Measurements from ENCODE around the gene PRR13.
"Not testable (repeated sequence)": the region's sequence is repeated elsewhere in the genome, so short reads cannot be mapped to it uniquely, and the experiment has no call there.

Gene PRR13

DNA sequence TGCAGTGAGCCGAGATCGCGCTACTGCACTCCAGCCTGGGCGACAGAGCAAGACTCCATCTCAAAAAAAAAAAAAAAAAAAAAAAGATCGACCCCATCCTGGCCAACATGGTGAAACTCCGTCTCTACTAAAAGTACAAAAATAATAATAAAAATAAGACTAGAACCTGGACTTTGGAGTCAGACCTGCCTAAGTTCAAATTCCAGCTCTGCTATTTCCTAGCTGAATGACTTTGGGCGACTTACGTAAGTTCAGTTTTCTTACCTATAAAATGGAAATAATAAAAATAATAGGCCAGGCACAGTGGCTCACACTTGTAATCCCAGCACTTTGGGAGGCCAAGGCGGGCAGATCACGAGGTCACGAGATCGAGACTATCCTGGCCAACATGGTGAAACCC is 19.3 kb upstream of the PRR13 start:
- H3K9ac ChIP-seq (ENCODE audit: low read length); H3K27ac ChIP-seq (ENCODE audit: low read length); H3K9me3 ChIP-seq (ENCODE audit: control insufficient read depth, low read depth, low read length); H3K4me3 ChIP-seq (ENCODE audit: low read length); H3K4me1 ChIP-seq (ENCODE audit: control insufficient read depth, low read depth, low read length); H3K27me3 ChIP-seq (ENCODE audit: control insufficient read depth, insufficient read depth, low read length); H3K36me3 ChIP-seq (ENCODE audit: control insufficient read depth, low read depth, low read length): not testable (repeated sequence)

DNA sequence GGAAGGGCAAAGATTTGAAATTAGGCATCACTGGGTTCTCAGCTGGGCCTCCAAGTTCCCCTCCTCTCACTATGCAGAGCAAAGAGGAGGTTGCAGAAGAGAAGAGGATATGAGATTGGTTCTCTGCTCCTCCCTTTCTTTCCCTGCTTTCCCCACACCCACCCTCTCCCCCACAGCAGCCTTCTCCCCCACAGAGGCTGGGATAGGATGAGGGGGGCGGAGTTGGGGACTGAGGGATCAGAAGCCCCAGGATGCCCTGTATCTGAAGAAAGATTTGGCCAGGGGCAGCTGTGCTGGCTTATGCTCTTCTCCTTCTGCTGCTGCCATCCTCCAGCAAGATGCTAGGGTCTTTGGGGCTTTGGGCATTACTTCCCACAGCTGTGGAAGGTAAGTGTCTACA is 17.9 kb upstream of the PRR13 start, which contains the start of gene AMHR2:
TSS of gene AMHR2 (plus strand) at position 259 of the 400 bp plus-strand sequence. CDS start at position 339, 80 bp downstream.
- Histone ChIP-seq H3K4me1 (ENCODE audit: control insufficient read depth, low read depth, low read length) (peaks cover 7% of the 10 kb centered on the region), H3K4me3 (ENCODE audit: low read length) (no peak within 1 kb of the TSS), H3K27ac (ENCODE audit: low read length) (no peak within 1 kb of the TSS), H3K27me3 (ENCODE audit: control insufficient read depth, insufficient read depth, low read length) (no peaks in the 10 kb centered on the region), H3K36me3 (ENCODE audit: control insufficient read depth, low read depth, low read length) (no peaks in the 10 kb centered on the region), H3K9ac (ENCODE audit: low read length) (no peak within 1 kb of the TSS), H3K9me3 (ENCODE audit: control insufficient read depth, low read depth, low read length) (no peaks in the 10 kb centered on the region)

DNA sequence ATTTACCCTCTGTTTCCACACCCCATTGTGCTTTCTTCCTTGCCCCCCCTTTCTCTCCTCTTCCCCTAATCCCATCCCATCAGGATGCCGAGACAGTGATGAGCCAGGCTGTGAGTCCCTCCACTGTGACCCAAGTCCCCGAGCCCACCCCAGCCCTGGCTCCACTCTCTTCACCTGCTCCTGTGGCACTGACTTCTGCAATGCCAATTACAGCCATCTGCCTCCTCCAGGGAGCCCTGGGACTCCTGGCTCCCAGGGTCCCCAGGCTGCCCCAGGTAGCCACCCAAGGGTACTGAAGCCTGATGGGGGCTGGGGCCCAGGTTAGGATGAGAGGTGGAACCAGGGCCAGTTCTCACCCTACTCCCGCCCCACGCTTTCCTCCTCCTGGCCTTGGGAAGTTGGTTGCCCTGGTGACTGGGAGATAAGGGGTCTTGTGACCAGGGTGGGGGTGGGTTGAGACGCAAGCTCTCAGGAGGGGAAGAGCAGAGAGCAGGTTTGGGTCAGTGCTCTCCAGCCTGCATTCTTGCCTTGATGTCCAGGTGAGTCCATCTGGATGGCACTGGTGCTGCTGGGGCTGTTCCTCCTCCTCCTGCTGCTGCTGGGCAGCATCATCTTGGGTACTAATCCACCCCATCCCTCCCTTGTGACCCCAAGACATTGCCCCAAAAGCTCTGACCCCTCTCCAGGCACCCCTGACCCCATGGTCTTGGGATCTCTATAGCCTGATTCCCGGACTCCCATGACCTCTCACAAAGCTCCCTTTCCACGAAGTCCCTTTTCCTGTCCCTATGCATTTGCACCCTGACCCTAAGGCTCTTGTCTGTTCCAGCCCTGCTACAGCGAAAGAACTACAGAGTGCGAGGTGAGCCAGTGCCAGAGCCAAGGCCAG is 16.7 kb upstream of the PRR13 start:
- Histone ChIP-seq H3K4me1 (ENCODE audit: control insufficient read depth, low read depth, low read length) (peaks cover 7% of the 10 kb centered on the region), H3K9me3 (ENCODE audit: control insufficient read depth, low read depth, low read length) (no peaks in the 10 kb centered on the region), H3K36me3 (ENCODE audit: control insufficient read depth, low read depth, low read length) (no peaks in the 10 kb centered on the region), H3K9ac (ENCODE audit: low read length) (no peak overlapping the region), H3K27me3 (ENCODE audit: control insufficient read depth, insufficient read depth, low read length) (no peaks in the 10 kb centered on the region), H3K27ac (ENCODE audit: low read length) (no peak overlapping the region), H3K4me3 (ENCODE audit: low read length) (no peak overlapping the region)

DNA sequence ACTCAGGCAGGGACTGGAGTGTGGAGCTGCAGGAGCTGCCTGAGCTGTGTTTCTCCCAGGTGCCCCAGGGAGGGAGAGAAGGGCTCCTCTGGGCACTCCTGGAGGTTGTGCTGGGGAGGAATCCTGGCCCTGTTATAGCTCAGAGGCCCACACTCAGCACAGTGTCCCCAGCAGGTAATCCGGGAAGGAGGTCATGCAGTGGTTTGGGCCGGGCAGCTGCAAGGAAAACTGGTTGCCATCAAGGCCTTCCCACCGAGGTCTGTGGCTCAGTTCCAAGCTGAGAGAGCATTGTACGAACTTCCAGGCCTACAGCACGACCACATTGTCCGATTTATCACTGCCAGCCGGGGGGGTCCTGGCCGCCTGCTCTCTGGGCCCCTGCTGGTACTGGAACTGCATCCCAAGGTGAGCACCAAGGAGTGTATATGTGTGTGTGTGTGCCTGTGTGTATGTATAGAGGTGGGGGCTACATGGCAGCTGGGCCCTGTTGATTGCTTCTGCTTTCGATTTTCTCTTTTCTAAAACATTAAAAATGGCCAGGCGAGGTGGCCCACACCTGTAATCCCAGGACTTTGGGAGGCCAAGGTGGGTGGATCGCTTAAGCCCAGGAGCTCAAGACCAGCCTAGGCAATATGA is 15.9 kb upstream of the PRR13 start:
- no peak overlapping the region for H3K27ac ChIP-seq (ENCODE audit: low read length)
- H3K4me3 ChIP-seq (ENCODE audit: low read length): no peak overlapping the region
- H3K9ac ChIP-seq (ENCODE audit: low read length): no peak overlapping the region
- no peaks in the 10 kb centered on the region for H3K27me3 ChIP-seq (ENCODE audit: control insufficient read depth, insufficient read depth, low read length)
- no peaks in the 10 kb centered on the region for H3K36me3 ChIP-seq (ENCODE audit: control insufficient read depth, low read depth, low read length)
- no peaks in the 10 kb centered on the region for H3K9me3 ChIP-seq (ENCODE audit: control insufficient read depth, low read depth, low read length)
- peaks cover 5% of the 10 kb centered on the region for H3K4me1 ChIP-seq (ENCODE audit: control insufficient read depth, low read depth, low read length)

DNA sequence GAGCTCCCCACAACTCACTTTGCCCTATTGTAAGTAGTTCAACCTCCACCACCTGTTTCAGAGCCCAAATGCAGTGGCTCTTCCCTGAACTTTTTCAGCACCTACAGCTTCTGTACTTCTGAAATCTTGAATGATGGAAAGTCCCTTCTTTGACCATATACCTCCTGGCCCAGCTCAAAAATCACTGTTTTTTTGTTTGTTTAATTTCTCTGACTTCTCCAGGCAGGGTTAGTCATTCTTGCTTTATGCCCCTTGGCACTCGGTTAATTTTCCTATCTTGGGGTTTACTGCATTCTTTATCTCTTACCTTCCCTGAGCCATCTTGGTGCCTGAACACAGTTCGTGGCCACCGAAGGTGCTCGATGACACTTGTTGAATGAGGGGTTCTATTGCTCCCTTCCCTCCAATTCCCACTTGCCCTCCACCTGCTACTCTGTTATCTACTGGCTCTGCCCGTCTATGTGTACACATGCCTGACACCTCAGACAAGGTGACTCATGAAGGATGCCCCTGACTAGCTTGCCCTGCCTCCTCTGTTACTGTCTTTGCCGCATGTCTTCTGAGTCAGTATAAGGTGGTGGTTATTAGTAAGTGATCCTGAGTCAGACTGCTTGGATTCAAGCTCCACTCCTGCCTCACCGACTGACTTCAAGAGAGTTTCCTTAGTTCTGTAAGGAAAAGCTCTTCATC is 13.5 kb upstream of the PRR13 start:
- Histone ChIP-seq H3K36me3 (ENCODE audit: control insufficient read depth, low read depth, low read length) (no peaks in the 10 kb centered on the region), H3K27ac (ENCODE audit: low read length) (no peak overlapping the region), H3K27me3 (ENCODE audit: control insufficient read depth, insufficient read depth, low read length) (no peaks in the 10 kb centered on the region), H3K4me1 (ENCODE audit: control insufficient read depth, low read depth, low read length) (no peaks in the 10 kb centered on the region), H3K9ac (ENCODE audit: low read length) (no peak overlapping the region), H3K4me3 (ENCODE audit: low read length) (no peak overlapping the region), H3K9me3 (ENCODE audit: control insufficient read depth, low read depth, low read length) (no peaks in the 10 kb centered on the region)

DNA sequence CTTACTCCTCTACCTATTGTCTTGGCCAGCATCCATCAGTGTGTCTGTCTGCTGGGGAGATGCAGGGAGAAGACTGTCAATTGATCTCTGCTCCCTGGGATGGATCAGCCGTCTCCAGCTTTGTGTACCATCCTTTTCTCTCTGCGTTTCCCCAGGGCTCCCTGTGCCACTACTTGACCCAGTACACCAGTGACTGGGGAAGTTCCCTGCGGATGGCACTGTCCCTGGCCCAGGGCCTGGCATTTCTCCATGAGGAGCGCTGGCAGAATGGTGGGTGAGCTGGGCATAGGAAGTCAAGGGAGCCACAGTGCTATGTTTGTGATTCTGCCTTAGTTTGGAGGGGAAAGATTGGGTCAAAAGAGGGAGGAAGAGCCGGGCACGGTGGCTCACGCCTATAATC is 12.8 kb upstream of the PRR13 start:
- Histone ChIP-seq H3K4me3 (ENCODE audit: low read length) (no peak overlapping the region), H3K36me3 (ENCODE audit: control insufficient read depth, low read depth, low read length) (no peaks in the 10 kb centered on the region), H3K27me3 (ENCODE audit: control insufficient read depth, insufficient read depth, low read length) (no peaks in the 10 kb centered on the region), H3K27ac (ENCODE audit: low read length) (no peak overlapping the region), H3K9me3 (ENCODE audit: control insufficient read depth, low read depth, low read length) (no peaks in the 10 kb centered on the region), H3K4me1 (ENCODE audit: control insufficient read depth, low read depth, low read length) (no peaks in the 10 kb centered on the region), H3K9ac (ENCODE audit: low read length) (no peak overlapping the region)

DNA sequence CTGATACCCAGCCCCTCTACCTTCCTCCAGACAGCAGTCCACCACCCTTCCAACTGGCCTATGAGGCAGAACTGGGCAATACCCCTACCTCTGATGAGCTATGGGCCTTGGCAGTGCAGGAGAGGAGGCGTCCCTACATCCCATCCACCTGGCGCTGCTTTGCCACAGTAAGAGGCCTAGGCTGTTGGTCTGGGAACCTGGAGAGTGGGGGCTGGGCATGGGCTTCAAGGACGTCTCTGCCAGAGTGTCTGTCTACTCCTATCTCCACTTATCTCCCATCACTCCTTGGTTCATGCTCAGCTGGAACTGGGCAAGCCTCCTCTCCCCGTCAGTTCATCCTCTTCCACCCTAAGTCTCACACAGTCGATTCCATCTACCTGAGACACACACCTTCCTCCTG is 11.4 kb upstream of the PRR13 start:
- no peak overlapping the region for H3K27ac ChIP-seq (ENCODE audit: low read length)
- no peaks in the 10 kb centered on the region for H3K9me3 ChIP-seq (ENCODE audit: control insufficient read depth, low read depth, low read length)
- no peaks in the 10 kb centered on the region for H3K27me3 ChIP-seq (ENCODE audit: control insufficient read depth, insufficient read depth, low read length)
- H3K4me3 ChIP-seq (ENCODE audit: low read length): no peak overlapping the region
- H3K4me1 ChIP-seq (ENCODE audit: control insufficient read depth, low read depth, low read length): no peaks in the 10 kb centered on the region
- no peak overlapping the region for H3K9ac ChIP-seq (ENCODE audit: low read length)
- no peaks in the 10 kb centered on the region for H3K36me3 ChIP-seq (ENCODE audit: control insufficient read depth, low read depth, low read length)

DNA sequence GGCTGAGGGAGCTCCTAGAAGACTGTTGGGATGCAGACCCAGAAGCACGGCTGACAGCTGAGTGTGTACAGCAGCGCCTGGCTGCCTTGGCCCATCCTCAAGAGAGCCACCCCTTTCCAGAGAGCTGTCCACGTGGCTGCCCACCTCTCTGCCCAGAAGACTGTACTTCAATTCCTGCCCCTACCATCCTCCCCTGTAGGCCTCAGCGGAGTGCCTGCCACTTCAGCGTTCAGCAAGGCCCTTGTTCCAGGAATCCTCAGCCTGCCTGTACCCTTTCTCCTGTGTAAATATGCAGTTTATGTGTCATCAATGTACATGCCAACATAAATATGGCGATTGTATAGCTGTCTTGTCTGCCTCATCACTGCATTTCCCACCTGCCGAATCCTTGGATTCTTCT is 10.3 kb upstream of the PRR13 start:
- Histone ChIP-seq H3K36me3 (ENCODE audit: control insufficient read depth, low read depth, low read length) (no peaks in the 10 kb centered on the region), H3K9me3 (ENCODE audit: control insufficient read depth, low read depth, low read length) (no peaks in the 10 kb centered on the region), H3K4me3 (ENCODE audit: low read length) (no peak overlapping the region), H3K27me3 (ENCODE audit: control insufficient read depth, insufficient read depth, low read length) (no peaks in the 10 kb centered on the region), H3K4me1 (ENCODE audit: control insufficient read depth, low read depth, low read length) (no peaks in the 10 kb centered on the region), H3K9ac (ENCODE audit: low read length) (no peak overlapping the region), H3K27ac (ENCODE audit: low read length) (no peak overlapping the region)

DNA sequence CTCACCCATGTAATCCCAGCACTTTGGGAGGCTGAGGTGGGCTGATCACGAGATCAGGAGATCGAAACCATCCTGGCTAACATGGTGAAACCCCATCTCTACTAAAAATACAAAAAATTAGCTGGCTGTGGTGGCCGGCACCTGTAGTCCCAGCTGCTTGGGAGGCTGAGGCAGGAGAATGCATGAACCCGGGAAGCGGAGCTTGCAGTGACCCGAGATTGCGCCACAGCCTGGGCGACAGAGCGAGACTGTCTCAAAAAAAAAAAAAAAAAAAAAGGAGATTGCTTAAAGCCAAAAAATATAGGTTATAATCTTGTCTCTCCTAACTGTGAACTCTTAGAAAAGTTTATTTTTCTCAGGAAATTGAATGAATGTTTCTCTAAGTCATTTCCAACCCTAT is 6.2 kb upstream of the PRR13 start:
- not testable (repeated sequence) for H3K4me1 ChIP-seq (ENCODE audit: control insufficient read depth, low read depth, low read length); H3K36me3 ChIP-seq (ENCODE audit: control insufficient read depth, low read depth, low read length); H3K9me3 ChIP-seq (ENCODE audit: control insufficient read depth, low read depth, low read length); H3K4me3 ChIP-seq (ENCODE audit: low read length); H3K27me3 ChIP-seq (ENCODE audit: control insufficient read depth, insufficient read depth, low read length); H3K27ac ChIP-seq (ENCODE audit: low read length); H3K9ac ChIP-seq (ENCODE audit: low read length)

DNA sequence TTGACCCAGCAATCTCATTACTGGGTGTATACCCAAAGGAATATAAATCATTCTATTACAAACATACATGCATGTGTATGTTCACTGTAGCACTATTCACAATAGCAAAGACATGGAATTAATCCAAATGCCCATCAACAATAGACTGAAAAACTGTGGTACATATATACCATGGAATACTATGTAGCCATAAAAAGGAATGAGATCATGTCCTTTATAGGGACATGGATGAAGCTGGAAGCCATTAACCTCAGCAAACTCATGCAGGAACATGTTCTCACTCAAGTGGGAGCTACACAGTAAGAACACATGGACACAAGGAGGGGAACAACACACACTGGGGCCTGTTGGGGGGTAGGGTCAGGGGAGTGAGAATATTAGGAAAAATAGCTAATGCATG is 2.0 kb upstream of the PRR13 start:
- not testable (repeated sequence) for H3K27me3 ChIP-seq (ENCODE audit: control insufficient read depth, insufficient read depth, low read length)

DNA sequence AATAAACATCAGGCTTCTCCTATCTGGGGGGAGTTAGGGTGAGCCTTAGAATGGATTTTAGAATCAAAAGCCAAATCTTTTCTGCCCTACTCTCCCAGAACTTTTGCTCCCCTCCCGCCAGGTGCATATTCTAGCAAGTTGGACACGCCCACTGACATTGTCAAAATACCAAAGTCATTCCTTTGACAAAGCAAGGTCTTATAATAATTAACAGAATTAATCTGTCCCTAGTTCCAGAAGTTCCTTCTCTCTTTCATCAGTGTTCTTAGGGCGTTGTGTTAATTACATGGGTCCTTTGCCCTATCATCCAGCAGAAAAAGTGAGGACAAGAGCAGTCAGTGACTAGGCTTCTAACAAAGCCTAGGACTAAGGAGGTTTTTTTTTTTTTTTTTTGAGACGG is 2.4 kb downstream of the PRR13 start:
- peaks cover 8% of the 10 kb centered on the region for H3K4me1 ChIP-seq (ENCODE audit: control insufficient read depth, low read depth, low read length)
- H3K27me3 ChIP-seq (ENCODE audit: control insufficient read depth, insufficient read depth, low read length): no peaks in the 10 kb centered on the region
- H3K4me3 ChIP-seq (ENCODE audit: low read length): no peak overlapping the region
- no peak overlapping the region for H3K27ac ChIP-seq (ENCODE audit: low read length)
- peaks cover 21% of the 10 kb centered on the region for H3K36me3 ChIP-seq (ENCODE audit: control insufficient read depth, low read depth, low read length)
- H3K9ac ChIP-seq (ENCODE audit: low read length): no peak overlapping the region
- H3K9me3 ChIP-seq (ENCODE audit: control insufficient read depth, low read depth, low read length): no peaks in the 10 kb centered on the region

More for the DNA sequence above, 2.0 kb upstream of the PRR13 start:
- H3K4me3 ChIP-seq (ENCODE audit: low read length); H3K4me1 ChIP-seq (ENCODE audit: control insufficient read depth, low read depth, low read length); H3K27ac ChIP-seq (ENCODE audit: low read length); H3K36me3 ChIP-seq (ENCODE audit: control insufficient read depth, low read depth, low read length); H3K9ac ChIP-seq (ENCODE audit: low read length); H3K9me3 ChIP-seq (ENCODE audit: control insufficient read depth, low read depth, low read length): not testable (repeated sequence)
